Neural cell (in vitro differentiated cells): ENCODE results near the gene PDE6A. TPM values are rescaled to one million over a fixed set of nuclear protein-coding genes. Genes with fewer than 3 reads are reported as not detected.

Source experiments
- H2AFZ ChIP-seq: fragments of 200-600, 300-800 bp; sonication (generic), shearing (Covaris generic); 2 replicates; pipeline ENCODE4 v1.6.0; 2014; ENCODE audit warnings: low read depth, mild to moderate bottlenecking, antibody characterized with exemption, low read length, moderate library complexity
- H3F3A ChIP-seq: fragments of 200-600 bp; shearing (Covaris generic); 2 replicates; pipeline ENCODE4 v1.6.1; 2016; ENCODE audit warnings: mild to moderate bottlenecking, moderate library complexity, mixed read lengths, antibody characterized with exemption, low read length; ENCODE audit not compliant: insufficient read depth, poor library complexity, severe bottlenecking
- H3K27ac ChIP-seq: fragments of 200-600, 300-800 bp; sonication (generic), shearing (Covaris generic); 2 replicates; pipeline ENCODE4 v1.5.1; 2014; ENCODE audit warnings: mild to moderate bottlenecking, low read length, moderate library complexity
- H3K27me3 ChIP-seq: fragments of 300-800, 200-600 bp; sonication (generic), shearing (Covaris generic); 2 replicates; pipeline ENCODE4 v1.6.0; 2014; ENCODE audit warnings: mild to moderate bottlenecking, low read depth, low read length, moderate library complexity; ENCODE audit not compliant: insufficient read depth
- H3K36me3 ChIP-seq: fragments of 300-800, 200-600 bp; sonication (generic), shearing (Covaris generic); 2 replicates; pipeline ENCODE4 v1.5.1; 2014; ENCODE audit warnings: mild to moderate bottlenecking, antibody characterized with exemption, low read length, moderate library complexity; ENCODE audit not compliant: insufficient read depth
- H3K4me2 ChIP-seq: fragments of 300-800, 200-600 bp; sonication (generic), shearing (Covaris generic); 2 replicates; pipeline ENCODE4 v1.6.0; 2014; ENCODE audit warnings: mild to moderate bottlenecking, low read length
- H3K4me3 ChIP-seq: fragments of 300-800, 200-600 bp; sonication (generic), shearing (Covaris generic); 2 replicates; pipeline ENCODE4 v1.5.1; 2014; ENCODE audit warnings: mild to moderate bottlenecking, low read length, moderate library complexity
- H3K79me2 ChIP-seq: fragments of 200-600 bp; shearing (Covaris generic); replicated peaks from 2 replicates; pipeline ENCODE4 v1.6.0; 2014; ENCODE audit warnings: mild to moderate bottlenecking, low read length, moderate library complexity; ENCODE audit not compliant: insufficient read depth
- H3K9ac ChIP-seq: fragments of 300-800, 200-600 bp; sonication (generic), shearing (Covaris generic); 2 replicates; pipeline ENCODE4 v1.6.1; 2016; ENCODE audit warnings: mild to moderate bottlenecking, low read length, mixed read lengths
- H3K9me2 ChIP-seq: fragments of 200-600 bp; shearing (Covaris generic); 2 replicates; pipeline ENCODE4 v1.6.1; 2016; ENCODE audit warnings: mild to moderate bottlenecking, low read length, mixed read lengths; ENCODE audit not compliant: insufficient read depth
- H3K9me3 ChIP-seq: fragments of 200-600, 300-800 bp; sonication (generic), shearing (Covaris generic); 2 replicates; pipeline ENCODE4 v1.6.1; 2016; ENCODE audit warnings: mild to moderate bottlenecking, mixed run types, low read length, moderate library complexity, mixed read lengths
- H4K20me1 ChIP-seq: fragments of 200-600 bp; shearing (Covaris generic); 2 replicates; pipeline ENCODE4 v1.6.1; 2016; ENCODE audit warnings: mild to moderate bottlenecking, mixed run types; ENCODE audit not compliant: insufficient read depth
- CTCF ChIP-seq: fragments of 450-650 bp; IDR thresholded peaks from 2 replicates; pipeline ENCODE4 v1.5.1; 2014; ENCODE audit warnings: antibody characterized with exemption, mild to moderate bottlenecking, moderate library complexity; ENCODE audit not compliant: poor library complexity, severe bottlenecking
- EP300 ChIP-seq: fragments of 450-650 bp; conservative IDR thresholded peaks from 2 replicates; pipeline ENCODE4 v1.6.1; 2014; ENCODE audit warnings: antibody characterized with exemption, mild to moderate bottlenecking, moderate library complexity; ENCODE audit not compliant: poor library complexity, severe bottlenecking
- EZH2 ChIP-seq: fragments of 200-600, 300-800 bp; shearing (Covaris generic), sonication (generic); IDR thresholded peaks from 2 replicates; pipeline ENCODE4 v1.6.1; 2014; ENCODE audit warnings: antibody characterized with exemption, low read length, borderline replicate concordance, mild to moderate bottlenecking; ENCODE audit not compliant: insufficient read depth, poor library complexity, severe bottlenecking
- MXI1 ChIP-seq: fragments of 450-650 bp; conservative IDR thresholded peaks from 2 replicates; pipeline ENCODE4 v1.6.1; 2014; ENCODE audit warnings: antibody characterized with exemption, mild to moderate bottlenecking; ENCODE audit not compliant: poor library complexity, severe bottlenecking
- POLR2AphosphoS5 ChIP-seq: IDR thresholded peaks from 2 replicates; pipeline ENCODE4 v1.6.1; 2012
- RAD21 ChIP-seq: fragments of 450-650 bp; conservative IDR thresholded peaks from 2 replicates; pipeline ENCODE4 v1.6.1; 2014; ENCODE audit warnings: antibody characterized with exemption, mild to moderate bottlenecking, moderate library complexity
- REST ChIP-seq: IDR thresholded peaks from 2 replicates; pipeline ENCODE4 v1.6.1; 2012; ENCODE audit warnings: borderline replicate concordance
- SMC3 ChIP-seq: fragments of 450-650 bp; conservative IDR thresholded peaks from 2 replicates; pipeline ENCODE4 v1.6.1; 2014; ENCODE audit warnings: antibody characterized with exemption, mild to moderate bottlenecking, moderate library complexity; ENCODE audit not compliant: poor library complexity
- TAF1 ChIP-seq: IDR thresholded peaks from 2 replicates; pipeline ENCODE4 v1.6.1; 2012; ENCODE audit warnings: low read depth
- polyA plus RNA-seq: library from polyadenylated mRNA; depleted of rRNA; stranded (reverse); fragments of >200 nt; gene quantifications from 2 replicates; pipeline ENCODE4 v1.2.3, GENCODE V29; 2014

Gene PDE6A
- polyA plus RNA-seq, 1 donor from 2014 or later: not detected

- Histone ChIP-seq H3K4me2 (no peak overlapping the region), H3K27ac (no peak overlapping the region)
These were observed 13.6 kb downstream of the PDE6A start for GRCh38 chr5:149930749-149931574.

More at GRCh38 chr5:149930749-149931574, 13.6 kb downstream of the PDE6A start:
- TF ChIP-seq EZH2 (no peak), RAD21 (no peak), SMC3 (no peak), MXI1 (no peak), EP300 (no peak), TAF1 (no peak), REST (no peak), CTCF (no peak), POLR2AphosphoS5 (no peak)
- Histone ChIP-seq H4K20me1 (no peaks in the 10 kb centered on the region), H2AFZ (no peak overlapping the region), H3K36me3 (no peaks in the 10 kb centered on the region), H3K9ac (no peak overlapping the region), H3K27me3 (no peaks in the 10 kb centered on the region), H3K9me3 (no peaks in the 10 kb centered on the region), H3K9me2 (no peaks in the 10 kb centered on the region), H3K4me3 (no peak overlapping the region), H3F3A (no peaks in the 10 kb centered on the region), H3K79me2 (no peaks in the 10 kb centered on the region)
